IMR-90 (cell line): ENCODE results near the gene NLRX1.
A peak's percentile ranks its signal among the peaks of the same experiment; 100 is the strongest.

Experiments used
- BHLHE40 ChIP-seq: fragments of 150-350 bp; IDR thresholded peaks from 2 replicates; pipeline ENCODE4 v1.6.1; 2016; ENCODE audit warnings: mild to moderate bottlenecking, low read depth, low read length
- CEBPB ChIP-seq: IDR thresholded peaks from 2 replicates; pipeline ENCODE4 v1.6.1; 2012; ENCODE audit warnings: low read depth, low read length, improper control_type of control experiment
- CTCF ChIP-seq: conservative IDR thresholded peaks from 2 replicates; pipeline ENCODE4 v1.5.1; 2012; ENCODE audit warnings: mild to moderate bottlenecking, low read depth, low read length, improper control_type of control experiment
- FOS ChIP-seq: fragments of 150-350 bp; IDR thresholded peaks from 2 replicates; pipeline ENCODE4 v1.6.1; 2016; ENCODE audit warnings: low read depth, low read length
- POLR2A ChIP-seq: IDR thresholded peaks from 2 replicates; pipeline ENCODE4 v1.6.1; 2012; ENCODE audit warnings: mild to moderate bottlenecking, low read depth, low read length
- RCOR1 ChIP-seq: IDR thresholded peaks from 2 replicates; pipeline ENCODE4 v1.6.1; 2012; ENCODE audit warnings: mild to moderate bottlenecking, low read length, improper control_type of control experiment; ENCODE audit not compliant: insufficient replicate concordance
- RFX5 ChIP-seq: IDR thresholded peaks from 2 replicates; pipeline ENCODE4 v1.8.0; 2012; ENCODE audit warnings: low read depth, mild to moderate bottlenecking, low read length, moderate library complexity
- SMC3 ChIP-seq: fragments of 150-350 bp; IDR thresholded peaks from 2 replicates; pipeline ENCODE4 v1.6.1; 2016; ENCODE audit warnings: low read depth, mild to moderate bottlenecking, antibody characterized with exemption, low read length, moderate library complexity

DNA sequence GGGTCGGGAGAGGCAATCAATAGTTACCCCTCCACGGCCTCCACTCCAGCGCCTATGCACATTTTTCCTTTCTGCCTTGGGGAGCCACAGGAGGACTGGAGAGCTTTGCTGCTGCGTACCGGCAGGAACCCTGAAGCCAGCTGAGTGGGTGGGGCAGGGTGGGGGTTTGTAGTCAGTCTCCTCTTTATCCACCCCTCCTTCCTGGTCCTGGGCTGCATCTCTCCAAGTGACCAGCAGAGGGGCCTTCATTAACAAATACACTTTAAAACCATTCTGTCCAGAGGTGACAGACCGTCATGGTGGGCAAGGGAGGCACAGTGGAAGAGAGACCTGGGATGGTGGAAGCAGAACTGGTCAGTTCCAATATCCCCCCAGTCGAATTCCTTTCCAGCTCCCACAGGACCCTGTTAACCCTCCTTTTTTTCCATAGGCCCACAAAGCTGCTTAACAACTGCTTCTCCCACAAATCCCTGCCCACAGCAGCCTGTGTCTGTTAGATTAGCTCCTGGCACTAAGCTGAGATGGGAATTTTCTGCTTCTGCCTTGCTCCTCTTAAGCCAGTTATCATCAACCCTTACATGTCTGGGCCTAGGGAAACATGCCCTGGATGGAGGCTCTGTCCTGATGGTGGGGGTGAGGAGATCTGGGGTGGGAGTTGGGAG is 23.6 kb upstream of the NLRX1 start:
- peak; percentile 62 for TF ChIP-seq SMC3
- no peak for TF ChIP-seq BHLHE40
- peak; percentile 62 for TF ChIP-seq CTCF
- no peak for TF ChIP-seq POLR2A
- no peak for TF ChIP-seq FOS
- TF ChIP-seq RFX5, result no peak
- no peak for TF ChIP-seq RCOR1
- no peak for TF ChIP-seq CEBPB
